GM21367 (cell line): Measurements from ENCODE around the gene PLET1.
"Not testable (repeated sequence)": the region's sequence is repeated elsewhere in the genome, so short reads cannot be mapped to it uniquely, and the experiment has no call there.

Source experiments
- ATAC-seq: cut with Tn5 transposase; IDR thresholded peaks from one replicate; pipeline ENCODE4 v1.9.1; 2021; ENCODE audit not compliant: unreplicated experiment

PLET1 gene

GRCh38 chr11:112215621-112216020, 45.0 kb downstream of the PLET1 start:
- ATAC-seq = no peak

- ATAC-seq = no peak
Measured at GRCh38 chr11:112213753-112214152, 46.9 kb downstream of the PLET1 start.

GRCh38 chr11:112212710-112213109, 48.0 kb downstream of the PLET1 start:
- no peak for ATAC-seq

GRCh38 chr11:112212290-112212689, 48.4 kb downstream of the PLET1 start:
- ATAC-seq = no peak

GRCh38 chr11:112211536-112211935, 49.1 kb downstream of the PLET1 start:
- ATAC-seq = no peak

- no peak for ATAC-seq
Measured at GRCh38 chr11:112210890-112211289, 49.8 kb downstream of the PLET1 start.

GRCh38 chr11:112206071-112206470, 54.6 kb downstream of the PLET1 start:
- ATAC-seq = no peak

- no peak for ATAC-seq
Measured at GRCh38 chr11:112200252-112200651, 60.4 kb downstream of the PLET1 start.

GRCh38 chr11:112199101-112199500, 61.6 kb downstream of the PLET1 start:
- not testable (repeated sequence) for ATAC-seq
